Stimulated activated CD4-positive, alpha-beta T cell treated with anti-CD3 and anti-CD28 coated beads, Interleukin-15, amount 100 ng/mL, for 48 hours (primary cell): ENCODE data around the gene TRAPPC13.

Experiments
- DNase-seq, 2 donors: peaks; one replicate each; pipeline ENCODE4 v3.0.0-alpha.2; 2020; ENCODE audit warnings: low read depth in 2 of 2

Gene TRAPPC13

DNA sequence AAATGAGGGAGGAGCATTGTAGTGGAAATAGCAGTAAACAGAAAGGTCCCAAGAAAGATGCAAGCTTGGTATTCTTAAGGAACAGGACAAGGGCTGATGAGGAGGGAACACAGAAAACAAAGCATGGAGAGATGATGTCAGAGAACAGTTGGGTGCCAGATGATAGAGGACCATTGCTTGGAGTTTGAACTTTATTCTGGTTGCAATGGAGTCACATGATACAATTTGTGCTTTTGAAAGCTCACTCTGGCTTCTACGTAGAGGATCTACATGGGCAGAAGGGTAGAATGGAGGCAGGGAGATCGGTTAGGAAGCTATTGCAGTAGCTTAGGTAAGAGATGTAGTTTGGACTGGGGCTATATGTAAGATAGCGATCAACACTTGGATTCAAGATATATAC is 57.3 kb downstream of the TRAPPC13 start:
- DNase-seq, result no peak

DNA sequence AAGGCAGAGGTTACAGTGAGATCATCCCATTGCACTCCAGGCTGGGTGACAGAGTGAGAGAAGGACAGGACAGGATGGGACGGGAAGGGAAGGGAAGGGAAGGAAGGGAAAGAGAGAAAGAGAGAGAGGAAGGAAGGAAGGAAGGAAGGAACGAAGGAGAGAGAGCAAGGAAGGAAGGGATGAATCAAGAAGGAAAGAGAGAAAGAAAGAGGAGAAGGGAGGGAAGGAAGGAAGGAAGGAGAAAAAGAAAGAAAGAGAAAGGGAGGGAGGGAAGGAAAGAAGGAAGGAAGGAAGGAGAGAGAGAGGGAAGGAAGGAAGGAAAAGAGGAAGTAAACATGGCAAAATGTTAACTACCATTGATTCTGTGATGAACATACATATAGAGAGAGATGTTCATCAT is 68.3 kb downstream of the TRAPPC13 start:
- DNase-seq, result no peak

DNA sequence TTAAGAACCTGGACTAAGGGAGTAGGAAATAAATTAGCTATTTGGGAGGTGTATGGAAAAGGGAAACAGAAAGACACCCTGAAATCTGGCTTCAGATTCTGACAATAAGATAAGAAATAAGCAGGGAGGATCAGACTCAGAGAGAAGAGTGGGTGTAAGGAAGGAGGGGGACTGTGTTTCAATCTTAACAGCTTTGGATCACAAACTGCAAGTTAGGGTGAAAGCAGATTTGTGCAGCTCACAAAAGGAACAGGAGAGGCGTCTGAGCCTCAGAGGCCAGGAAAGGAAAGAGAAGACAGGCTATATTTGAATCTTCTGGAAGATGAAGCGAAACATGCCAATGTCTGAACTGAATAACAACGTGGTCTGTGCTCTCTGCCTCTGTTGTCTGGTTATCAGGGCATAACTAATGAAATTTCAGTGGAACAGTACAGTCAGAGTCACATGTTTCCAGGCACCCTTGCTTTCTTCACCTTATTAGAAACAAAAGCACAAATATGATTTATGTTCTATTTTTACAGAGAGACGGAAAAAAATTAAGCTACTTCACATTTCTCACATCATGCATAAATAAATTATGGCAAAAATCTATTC is 70.4 kb downstream of the TRAPPC13 start:
- no peak for DNase-seq

DNA sequence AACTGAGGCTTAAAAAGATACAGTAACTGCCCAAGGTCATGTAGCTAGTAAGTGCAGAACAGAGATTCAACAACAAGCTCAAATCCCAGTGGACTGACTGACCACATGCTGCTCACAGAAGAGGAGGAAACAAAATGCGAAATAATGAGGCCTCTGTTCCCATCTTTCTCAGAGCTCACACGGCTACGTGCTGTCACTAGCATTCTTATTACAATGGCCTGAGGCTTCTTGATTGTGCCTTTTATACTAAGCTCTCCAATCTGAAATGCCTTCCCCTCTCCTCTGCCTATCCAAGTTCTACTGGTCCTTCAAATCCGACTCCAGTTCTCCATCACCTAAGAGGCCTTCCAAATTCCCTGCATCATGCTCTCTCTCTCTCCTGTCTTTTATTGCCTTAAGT is 71.1 kb downstream of the TRAPPC13 start:
- no peak for DNase-seq

GRCh38 chr5:65696892-65697291 is 72.1 kb downstream of the TRAPPC13 start:
- no peak for DNase-seq

DNA sequence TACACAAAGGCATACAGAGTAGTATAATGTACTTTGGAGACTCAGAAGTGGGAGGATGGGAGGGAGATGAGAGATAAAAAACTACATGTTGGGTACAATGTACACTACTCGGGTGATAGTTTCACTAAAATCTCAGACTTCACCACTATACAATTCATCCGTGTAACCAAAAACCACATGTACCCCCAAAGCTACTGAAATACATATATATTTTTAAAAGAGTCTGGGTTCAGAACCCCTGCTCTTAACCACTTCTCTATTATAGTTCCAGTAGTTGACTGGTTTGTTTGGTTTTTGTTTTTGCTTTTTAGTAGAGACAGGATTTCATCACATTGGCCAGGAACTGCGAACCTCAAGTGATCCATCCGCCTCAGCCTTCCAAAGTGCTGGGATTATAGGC is 74.5 kb downstream of the TRAPPC13 start:
- no peak for DNase-seq

GRCh38 chr5:65702036-65702435 is 77.2 kb downstream of the TRAPPC13 start:
- DNase-seq, result no peak

DNA sequence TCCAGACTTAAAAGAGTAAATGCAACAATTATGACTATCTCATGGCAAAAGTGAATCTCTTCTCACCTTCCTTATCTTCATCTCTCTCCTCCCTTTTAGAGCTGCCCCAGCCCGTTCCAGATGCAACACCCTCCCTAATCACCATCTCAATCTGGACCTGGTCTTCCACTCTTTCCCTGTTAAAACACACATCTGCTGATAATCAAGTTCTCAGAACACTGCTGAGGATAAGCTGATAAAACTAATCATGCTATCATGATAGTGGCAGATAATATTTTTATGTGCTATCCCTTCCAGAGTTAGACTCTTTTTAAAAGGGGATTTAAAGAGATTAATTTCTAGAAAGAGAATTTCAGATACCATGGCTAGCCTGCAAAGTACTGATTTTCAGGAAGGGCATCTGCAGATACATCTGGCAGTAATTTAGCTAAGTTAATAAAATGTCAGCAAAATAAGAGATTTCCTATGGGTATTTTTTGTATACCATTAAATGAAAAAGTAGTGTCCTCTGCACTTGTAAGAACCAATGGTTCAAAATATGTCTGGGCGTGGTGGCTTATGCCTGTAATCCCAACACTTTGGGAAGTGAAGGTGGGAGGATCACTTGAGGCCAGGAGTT is 79.9 kb downstream of the TRAPPC13 start:
- no peak for DNase-seq

DNA sequence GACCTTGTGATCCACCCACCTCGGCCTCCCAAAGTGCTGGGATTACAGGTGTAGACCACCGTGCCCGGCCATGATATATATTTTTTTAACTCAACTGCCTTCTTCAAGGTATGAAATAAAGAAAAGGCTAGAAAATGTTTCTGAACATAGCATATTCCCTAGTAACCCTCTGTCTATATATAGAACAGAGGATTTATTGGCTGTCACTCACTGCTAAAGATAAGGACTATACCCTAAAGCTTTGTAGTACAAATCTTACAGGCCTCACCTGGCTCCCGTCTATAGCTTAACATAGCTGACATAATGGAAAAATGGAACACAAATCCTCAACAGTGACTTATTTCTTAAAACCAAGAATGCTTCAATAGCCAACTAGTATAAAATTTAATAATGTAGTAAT is 82.8 kb downstream of the TRAPPC13 start:
- no peak for DNase-seq

DNA sequence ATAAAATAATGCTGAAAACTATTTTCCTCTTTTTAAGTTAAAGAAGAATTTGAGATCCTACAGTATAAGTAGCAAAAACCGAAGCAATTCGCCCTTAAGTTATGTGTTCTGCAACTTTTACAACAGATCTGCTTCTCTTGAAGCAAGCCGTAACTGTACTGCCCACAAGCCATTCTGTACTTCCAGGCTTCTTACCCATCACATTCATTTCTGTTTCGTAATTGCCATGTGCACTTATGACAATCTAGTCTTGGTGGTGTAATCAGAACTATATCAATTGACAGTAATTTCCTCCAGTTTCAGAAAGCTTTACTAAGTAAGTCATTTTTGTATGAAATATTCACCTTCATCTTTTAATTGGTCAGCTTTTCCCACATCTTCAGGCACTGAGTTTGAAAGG is 83.3 kb downstream of the TRAPPC13 start:
- no peak for DNase-seq
